ENCODE results near the gene VPS37B. TPM values are rescaled to one million over a fixed set of nuclear protein-coding genes. Genes with fewer than 3 reads are reported as not detected.

The VPS37B gene
- total and polyA plus RNA-seq, 2 of the 8 experiments (the other 6 are each of a cell fraction or from before 2014, with no cell fraction given), result 11.9 to 15.7 TPM

GRCh38 chr12:122823429-122823828, 72.5 kb downstream of the VPS37B start (continued):
- TF ChIP-seq RAD21 (IDR thresholded peaks at IDR 0.05 in 1 of 2, conservative IDR thresholded peaks at IDR 0.05 in 1 of 2; ENCODE audit: low read depth in 2 of 2, low read length in 2 of 2) (no peak), TCF12 (IDR thresholded peaks at IDR 0.05; ENCODE audit: low read depth, low read length) (no peak), TAF7 (optimal IDR thresholded peaks at IDR 0.05; ENCODE audit: borderline replicate concordance, low read depth, low read length) (no peak), HDAC6 (IDR thresholded peaks at IDR 0.05; ENCODE audit: low read depth, low read length) (no peak), MAX (IDR thresholded peaks at IDR 0.05) (no peak), RNF2 (IDR thresholded peaks at IDR 0.05; ENCODE audit: borderline replicate concordance, low read depth, low read length, missing control alignments, poor library complexity, severe bottlenecking) (no peak), GABPA (IDR thresholded peaks at IDR 0.05; ENCODE audit: borderline replicate concordance, insufficient read depth, low read length) (no peak)

Data from H1 (cell line).